ENCODE measurements around the gene DLX2. TPM values are rescaled to one million over a fixed set of nuclear protein-coding genes. Genes with fewer than 3 reads are reported as not detected.
A peak's percentile ranks its signal among the peaks of the same experiment; 100 is the strongest.

DLX2 gene
- total and polyA plus RNA-seq, 2 of the 13 experiments (the other 11 are each of a cell fraction or from before 2014, with no cell fraction given): 0.07 to 0.15 TPM

DNA sequence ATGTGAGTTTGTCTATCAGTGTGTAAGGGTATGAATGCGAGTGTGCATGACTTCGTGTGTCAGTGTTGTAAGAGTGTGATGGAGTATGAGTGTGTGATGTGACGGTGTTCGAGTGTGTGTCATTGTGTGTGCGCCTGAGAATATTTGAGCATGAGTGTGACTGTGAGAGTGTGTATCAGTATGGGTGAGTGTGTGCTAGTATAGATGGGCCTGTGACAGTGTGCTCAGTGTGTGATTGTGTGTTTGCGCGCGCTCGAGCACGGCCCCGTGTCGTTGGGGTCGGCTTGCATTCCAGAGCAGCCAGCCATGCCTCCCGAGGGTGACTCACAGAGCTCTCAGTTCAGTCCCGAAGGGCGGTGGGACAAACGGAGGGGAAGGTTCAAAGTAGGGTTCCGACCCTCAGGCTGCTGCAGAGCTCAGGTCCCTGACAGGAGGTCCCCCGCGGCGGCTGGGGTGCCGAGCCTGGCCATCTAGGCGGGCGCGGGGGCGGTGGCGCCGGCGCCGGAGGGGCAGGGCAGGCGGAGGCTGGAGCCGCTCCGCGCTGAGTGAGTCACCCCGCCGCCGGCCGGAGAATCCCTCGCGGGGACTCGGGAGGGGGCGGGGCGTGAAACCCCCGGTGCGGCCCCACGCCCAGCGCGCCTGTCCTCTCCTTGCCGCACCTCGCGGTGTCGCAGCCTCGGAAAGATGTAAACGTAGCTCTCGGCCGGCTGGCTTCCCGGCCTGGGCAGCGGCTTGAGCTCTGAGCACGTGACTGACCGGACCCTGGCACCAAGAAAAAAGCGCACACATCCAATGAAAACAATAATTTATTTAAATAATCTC, 3.8 kb downstream of the DLX2 start (continued):
- TF ChIP-seq, protein P1, sequence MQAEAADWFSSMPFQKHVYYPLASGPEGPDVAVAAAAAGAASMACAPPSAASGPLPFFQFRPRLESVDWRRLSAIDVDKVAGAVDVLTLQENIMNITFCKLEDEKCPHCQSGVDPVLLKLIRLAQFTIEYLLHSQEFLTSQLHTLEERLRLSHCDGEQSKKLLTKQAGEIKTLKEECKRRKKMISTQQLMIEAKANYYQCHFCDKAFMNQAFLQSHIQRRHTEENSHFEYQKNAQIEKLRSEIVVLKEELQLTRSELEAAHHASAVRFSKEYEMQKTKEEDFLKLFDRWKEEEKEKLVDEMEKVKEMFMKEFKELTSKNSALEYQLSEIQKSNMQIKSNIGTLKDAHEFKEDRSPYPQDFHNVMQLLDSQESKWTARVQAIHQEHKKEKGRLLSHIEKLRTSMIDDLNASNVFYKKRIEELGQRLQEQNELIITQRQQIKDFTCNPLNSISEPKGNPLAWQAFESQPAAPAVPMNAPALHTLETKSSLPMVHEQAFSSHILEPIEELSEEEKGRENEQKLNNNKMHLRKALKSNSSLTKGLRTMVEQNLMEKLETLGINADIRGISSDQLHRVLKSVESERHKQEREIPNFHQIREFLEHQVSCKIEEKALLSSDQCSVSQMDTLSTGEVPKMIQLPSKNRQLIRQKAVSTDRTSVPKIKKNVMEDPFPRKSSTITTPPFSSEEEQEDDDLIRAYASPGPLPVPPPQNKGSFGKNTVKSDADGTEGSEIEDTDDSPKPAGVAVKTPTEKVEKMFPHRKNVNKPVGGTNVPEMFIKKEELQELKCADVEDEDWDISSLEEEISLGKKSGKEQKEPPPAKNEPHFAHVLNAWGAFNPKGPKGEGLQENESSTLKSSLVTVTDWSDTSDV (CRISPR knock-in tag; IDR thresholded peaks at IDR 0.05): no peak
- peak; percentile 39; the same call in 1 of the 2 replicates for TF ChIP-seq EZH2 (conservative IDR thresholded peaks at IDR 0.05; ENCODE audit: low read depth, low read length)
- TF ChIP-seq ZMAT3 (CRISPR knock-in tag; conservative IDR thresholded peaks at IDR 0.05): no peak
- TF ChIP-seq ZNF235 (CRISPR knock-in tag; IDR thresholded peaks at IDR 0.05; ENCODE audit: borderline replicate concordance): 0 out of 2 replicates have a peak, but pooled peaks have one; percentile 45
- TF ChIP-seq ZFP91 (CRISPR knock-in tag; IDR thresholded peaks at IDR 0.05; ENCODE audit: borderline replicate concordance): peak; percentile 62; the same call in 1 of the 2 replicates
- no peak for TF ChIP-seq PRMT3 (CRISPR knock-in tag; IDR thresholded peaks at IDR 0.05; ENCODE audit: borderline replicate concordance, low read depth)
- TF ChIP-seq, protein P2, sequence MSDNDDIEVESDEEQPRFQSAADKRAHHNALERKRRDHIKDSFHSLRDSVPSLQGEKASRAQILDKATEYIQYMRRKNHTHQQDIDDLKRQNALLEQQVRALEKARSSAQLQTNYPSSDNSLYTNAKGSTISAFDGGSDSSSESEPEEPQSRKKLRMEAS (IDR thresholded peaks at IDR 0.05): peak; percentile 64
- 0 out of 2 replicates have a peak, but pooled peaks have one; percentile 41 for TF ChIP-seq TOPORS (CRISPR knock-in tag; IDR thresholded peaks at IDR 0.05)
- TF ChIP-seq ZSCAN25 (CRISPR knock-in tag; IDR thresholded peaks at IDR 0.05): no peak
- TF ChIP-seq ZMYM4 (CRISPR knock-in tag; IDR thresholded peaks at IDR 0.05): peak; percentile 24; the same call in 1 of the 2 replicates
- no peak for TF ChIP-seq ZFAT (CRISPR knock-in tag; conservative IDR thresholded peaks at IDR 0.05)
- no peak for TF ChIP-seq ZNF569 (CRISPR knock-in tag; IDR thresholded peaks at IDR 0.05; ENCODE audit: borderline replicate concordance)
- TF ChIP-seq AKNA (CRISPR knock-in tag; IDR thresholded peaks at IDR 0.05; ENCODE audit: borderline replicate concordance): no peak
- TF ChIP-seq ZFP82 (CRISPR knock-in tag; IDR thresholded peaks at IDR 0.05; ENCODE audit: borderline replicate concordance): peak; percentile 23; the same call in 1 of the 2 replicates
- 0 out of 2 replicates have a peak, but pooled peaks have one; percentile 72 for TF ChIP-seq POGZ (CRISPR knock-in tag; IDR thresholded peaks at IDR 0.05)
- no peak for TF ChIP-seq REXO4 (CRISPR knock-in tag; IDR thresholded peaks at IDR 0.05; ENCODE audit: borderline replicate concordance)
- TF ChIP-seq HDAC1 (CRISPR knock-in tag; IDR thresholded peaks at IDR 0.05): peak; percentile 24; the same call in 1 of the 2 replicates
- TF ChIP-seq ZNF563 (CRISPR knock-in tag; IDR thresholded peaks at IDR 0.05): 0 out of 2 replicates have a peak, but pooled peaks have one; percentile 36
- TF ChIP-seq MAFG (CRISPR knock-in tag; IDR thresholded peaks at IDR 0.05): no peak
